K562 (cell line): ENCODE results near the gene NUTM1. TPM values are rescaled to one million over a fixed set of nuclear protein-coding genes. Genes with fewer than 3 reads are reported as not detected.

Experiments used
- ATAC-seq: fragments of 200-7000 bp; cut with Tn5 transposase; 3 replicates; pipeline ENCODE4 v1.9.1; 2020; ENCODE audit warnings: moderate library complexity
- BruUV-seq: library from RNA; stranded (reverse); fragments of 400-500 nt; replicated peaks from 2 replicates; lab custom pipeline; 2021; lab: Mats Ljungman, UMichigan
- CTCF ChIA-PET: fragments of 300-600 bp; formaldehyde crosslinking; extraction: SDS; loops from one replicate; lab custom pipeline; 2021; ENCODE audit warnings: low intra/inter-chr PET ratio; lab: Yijun Ruan, JAX
- POLR2A ChIA-PET: fragments of 300-600, 350-650 bp; sonication (Branson Sonifier 250); formaldehyde crosslinking; extraction: SDS; loops from one replicate; lab custom pipeline; 2021; ENCODE audit warnings: antibody characterized with exemption, inconsistent platforms; lab: Yijun Ruan, JAX
- DNase-seq, 4 experiments: peaks; one replicate each; pipeline versions ENCODE4 v3.0.0 to v3.0.0-alpha.2; 2011 to 2018; ENCODE audit warnings: low spot score in 3 of 4, mixed read lengths in 3 of 4; ENCODE audit errors: extremely low read depth in 1 of 4
- FAIRE-seq: peaks from 2 replicates; lab custom pipeline; 2011; peaks lifted over from hg19 to GRCh38; lab: Jason Lieb, UNC
- H2AFZ ChIP-seq: 2 replicates; pipeline ENCODE4 v1.6.0; 2011; ENCODE audit warnings: low read depth, low read length, control low read depth, inconsistent platforms
- H3K27ac ChIP-seq: fragments of 200-600 bp; 3 replicates; pipeline ENCODE4 v1.8.0; 2011; ENCODE audit warnings: low read depth, mild to moderate bottlenecking, control low read depth, inconsistent platforms, low read length, moderate library complexity, mixed read lengths; ENCODE audit errors: extremely low read depth
- H3K27me3 ChIP-seq, 2 experiments: fragments of 300-600 bp in 1 of 2; 2 replicates in 1 of 2; 3 replicates in 1 of 2; pipeline versions ENCODE4 v1.6.0 to v1.8.0; 2011; ENCODE audit warnings: inconsistent platforms in 2 of 2, low read length in 2 of 2, mild to moderate bottlenecking in 1 of 2, mixed read lengths in 1 of 2, moderate library complexity in 1 of 2; ENCODE audit not compliant: control insufficient read depth in 2 of 2, insufficient read depth in 2 of 2
- H3K36me3 ChIP-seq: fragments of 300-600 bp; 3 replicates; pipeline ENCODE4 v1.8.0; 2011; ENCODE audit warnings: mild to moderate bottlenecking, low read length, inconsistent platforms; ENCODE audit not compliant: control insufficient read depth, insufficient read depth
- H3K4me1 ChIP-seq, 2 experiments: fragments of 200-600 bp in 1 of 2; replicated peaks in 1 of 2; 2 replicates in 1 of 2; 3 replicates in 1 of 2; pipeline versions ENCODE4 v1.5.1 to v1.8.0; 2011; ENCODE audit warnings: inconsistent platforms in 2 of 2, low read length in 2 of 2, mild to moderate bottlenecking in 1 of 2, mixed read lengths in 1 of 2, moderate library complexity in 1 of 2; ENCODE audit not compliant: control insufficient read depth in 2 of 2, insufficient read depth in 2 of 2
- H3K4me2 ChIP-seq: 2 replicates; pipeline ENCODE4 v1.6.1; 2011; ENCODE audit warnings: low read length, control low read depth, inconsistent platforms, mixed read lengths; ENCODE audit not compliant: insufficient read depth
- H3K4me3 ChIP-seq: fragments of 200-600 bp; sonication (generic), shearing (Covaris generic); 2 replicates; pipeline ENCODE4 v1.5.1; 2016; ENCODE audit warnings: control low read depth, inconsistent platforms
- H3K79me2 ChIP-seq: fragments of 200-600 bp; 3 replicates; pipeline ENCODE4 v1.8.0; 2011; ENCODE audit warnings: low read length, inconsistent platforms; ENCODE audit not compliant: control insufficient read depth, insufficient read depth
- H3K9ac ChIP-seq, 2 experiments: 2 replicates each; pipeline versions ENCODE4 v1.6.0 to v1.6.1; 2011; ENCODE audit warnings: low read depth in 2 of 2, low read length in 2 of 2, control low read depth in 1 of 2, inconsistent platforms in 1 of 2, mild to moderate bottlenecking in 1 of 2, mixed read lengths in 1 of 2; ENCODE audit not compliant: insufficient read depth in 1 of 2
- H3K9me1 ChIP-seq: one replicate; pipeline ENCODE4 v1.6.0; 2011; ENCODE audit warnings: inconsistent platforms, mild to moderate bottlenecking, low read length, moderate library complexity; ENCODE audit not compliant: control insufficient read depth, insufficient read depth
- H3K9me3 ChIP-seq: replicated peaks from 2 replicates; pipeline ENCODE4 v1.5.1; 2011; ENCODE audit warnings: low read depth, low read length, inconsistent platforms; ENCODE audit not compliant: control insufficient read depth, insufficient read depth
- H4K20me1 ChIP-seq: replicated peaks from 2 replicates; pipeline ENCODE4 v1.6.1; 2011; ENCODE audit warnings: low read length, inconsistent platforms, mixed read lengths; ENCODE audit not compliant: control insufficient read depth, insufficient read depth
- BRCA1 ChIP-seq, 2 experiments: fragments of 450-650 bp in 1 of 2; sonication (generic) in 1 of 2; formaldehyde crosslinking in 1 of 2; IDR thresholded peaks; 2 replicates each; pipeline versions ENCODE4 v1.5.0 to v1.6.1; 2017 to 2020; ENCODE audit warnings: mild to moderate bottlenecking in 1 of 2, missing genetic modification reagents in 1 of 2
- BRD4 ChIP-seq: fragments of 200-600 bp; sonication (generic); IDR thresholded peaks from 2 replicates; pipeline ENCODE4 v1.6.1; 2017; ENCODE audit warnings: inconsistent platforms
- CREB1 ChIP-seq, 2 experiments: sonication (generic) in 1 of 2; formaldehyde crosslinking in 1 of 2; IDR thresholded peaks; 2 replicates each; pipeline versions ENCODE4 v1.6.1 to v1.8.0; 2012 to 2022; ENCODE audit warnings: inconsistent platforms in 1 of 2, mild to moderate bottlenecking in 1 of 2, missing genetic modification reagents in 1 of 2, moderate library complexity in 1 of 2
- CXXC5 ChIP-seq: fragments of 250-450 bp; sonication (Bioruptor Pico); IDR thresholded peaks from 2 replicates; pipeline ENCODE4 v1.8.0; 2022; ENCODE audit warnings: inconsistent platforms, mild to moderate bottlenecking, moderate library complexity
- HSF4 ChIP-seq: fragments of 250-450 bp; sonication (Bioruptor Pico); IDR thresholded peaks from 2 replicates; pipeline ENCODE4 v2.1.2; 2022; ENCODE audit warnings: mild to moderate bottlenecking, moderate library complexity, borderline replicate concordance
- POLR2B ChIP-seq: fragments of 450-650 bp; IDR thresholded peaks from 2 replicates; pipeline ENCODE4 v1.6.1; 2018; ENCODE audit warnings: low read depth; ENCODE audit not compliant: partially characterized antibody
- PRPF4 ChIP-seq: fragments of 200-400 bp; formaldehyde crosslinking; IDR thresholded peaks from one replicate; pipeline ENCODE4 v1.6.1; 2017; ENCODE audit warnings: low read length, low read depth, mild to moderate bottlenecking; ENCODE audit not compliant: insufficient read depth, poor library complexity, severe bottlenecking
- ZNF41 ChIP-seq: fragments of 250-450 bp; sonication (Bioruptor Pico); conservative IDR thresholded peaks from 2 replicates; pipeline ENCODE4 v1.4.0; 2020; ENCODE audit warnings: mild to moderate bottlenecking
- ZNF586 ChIP-seq: fragments of 450-650 bp; formaldehyde crosslinking; conservative IDR thresholded peaks from 2 replicates; pipeline ENCODE4 v1.4.0; 2020; ENCODE audit warnings: mild to moderate bottlenecking, moderate library complexity
- WGBS: fragments of 100-300 bp; shearing (Covaris generic); methylation state at CpG from one replicate; pipeline ENCODE4 v1.1.6; 2016; ENCODE audit warnings: low coverage, mixed read lengths; ENCODE audit not compliant: insufficient coverage; ENCODE audit errors: missing lambda C conversion rate; 5-methylcytosine and 5-hydroxymethylcytosine counted together
- in situ Hi-C: fragments of 300-500 bp; cut with MboI; formaldehyde crosslinking; loops from 4 replicates; pipeline ENCODE4 v1.15.0; 2018; ENCODE audit warnings: inconsistent platforms, mixed read lengths
- intact Hi-C: fragments of 100-400 bp; cut with micrococcal nuclease; formaldehyde crosslinking; loops from 2 replicates; pipeline ENCODE4 v1.14.2; 2022
- polyA plus RNA-seq, 8 experiments: library from polyadenylated mRNA; depleted of rRNA in 4 of 8; stranded (reverse) in 5 of 8; unstranded in 3 of 8; fragments of >200 nt; fragmentation: Nextera tagmentation in 2 of 8; fragmentation: Illumina TruSeq in 1 of 8; extraction: Ambion mirVana in 2 of 8; extraction: Trizol in 1 of 8; gene quantifications; 2 replicates each; pipeline versions ENCODE4 v1.2.1 to v1.2.3, GENCODE V29; 2011 to 2014; ENCODE audit warnings: inconsistent platforms in 1 of 8, missing spikeins in 1 of 8
- total RNA-seq, 7 experiments: library from RNA; depleted of rRNA in 6 of 7; stranded (reverse); fragments of >200 nt in 6 of 7; fragmentation: Illumina TruSeq in 2 of 7; extraction: Trizol in 2 of 7; gene quantifications; 2 replicates each; pipeline versions ENCODE4 v1.2.1 to v1.2.3, GENCODE V29; 2011 to 2021; ENCODE audit warnings: low replicate concordance in 1 of 7
- TF ChIP-seq, protein P1 (sequence below): fragments of 150-350 bp; conservative IDR thresholded peaks from 2 replicates; pipeline ENCODE4 v1.6.1; 2014; ENCODE audit warnings: low read length
- TF ChIP-seq, protein P2 (sequence below): fragments of 450-650 bp; IDR thresholded peaks from 2 replicates; pipeline ENCODE4 v1.6.1; 2017; ENCODE audit warnings: mild to moderate bottlenecking, moderate library complexity
- TF ChIP-seq, protein P3 (sequence below): fragments of 250-450 bp; sonication (Bioruptor Pico); IDR thresholded peaks from 2 replicates; pipeline ENCODE4 v1.4.0; 2020; ENCODE audit warnings: mild to moderate bottlenecking
- TF ChIP-seq, protein P4 (sequence below): IDR thresholded peaks from 2 replicates; pipeline ENCODE4 v1.6.1; 2011; ENCODE audit not compliant: insufficient read length; ENCODE audit errors: extremely low read depth

Gene NUTM1
- total and polyA plus RNA-seq, 9 of the 15 experiments (the other 6 are each of a cell fraction or from before 2014, with no cell fraction given), result 0.01 to 0.05 (median 0.04) TPM; not detected in 4

DNA sequence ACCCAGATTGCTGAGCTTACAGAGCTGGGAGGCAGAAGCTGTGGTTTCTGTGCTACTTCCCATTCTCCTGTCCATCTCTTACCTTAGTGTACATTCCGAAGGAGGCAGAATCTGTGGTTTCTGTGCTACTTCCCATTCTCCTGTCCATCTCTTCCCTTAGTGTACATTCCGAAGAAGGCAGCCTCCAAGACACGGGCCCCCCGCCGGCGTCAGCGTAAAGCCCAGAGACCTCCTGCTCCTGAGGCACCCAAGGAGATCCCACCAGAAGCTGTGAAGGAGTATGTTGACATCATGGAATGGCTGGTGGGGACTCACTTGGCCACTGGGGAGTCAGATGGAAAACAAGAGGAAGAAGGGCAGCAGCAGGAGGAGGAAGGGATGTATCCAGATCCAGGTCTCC is 11.2 kb downstream of the NUTM1 start (continued):
- TF ChIP-seq, protein P1, sequence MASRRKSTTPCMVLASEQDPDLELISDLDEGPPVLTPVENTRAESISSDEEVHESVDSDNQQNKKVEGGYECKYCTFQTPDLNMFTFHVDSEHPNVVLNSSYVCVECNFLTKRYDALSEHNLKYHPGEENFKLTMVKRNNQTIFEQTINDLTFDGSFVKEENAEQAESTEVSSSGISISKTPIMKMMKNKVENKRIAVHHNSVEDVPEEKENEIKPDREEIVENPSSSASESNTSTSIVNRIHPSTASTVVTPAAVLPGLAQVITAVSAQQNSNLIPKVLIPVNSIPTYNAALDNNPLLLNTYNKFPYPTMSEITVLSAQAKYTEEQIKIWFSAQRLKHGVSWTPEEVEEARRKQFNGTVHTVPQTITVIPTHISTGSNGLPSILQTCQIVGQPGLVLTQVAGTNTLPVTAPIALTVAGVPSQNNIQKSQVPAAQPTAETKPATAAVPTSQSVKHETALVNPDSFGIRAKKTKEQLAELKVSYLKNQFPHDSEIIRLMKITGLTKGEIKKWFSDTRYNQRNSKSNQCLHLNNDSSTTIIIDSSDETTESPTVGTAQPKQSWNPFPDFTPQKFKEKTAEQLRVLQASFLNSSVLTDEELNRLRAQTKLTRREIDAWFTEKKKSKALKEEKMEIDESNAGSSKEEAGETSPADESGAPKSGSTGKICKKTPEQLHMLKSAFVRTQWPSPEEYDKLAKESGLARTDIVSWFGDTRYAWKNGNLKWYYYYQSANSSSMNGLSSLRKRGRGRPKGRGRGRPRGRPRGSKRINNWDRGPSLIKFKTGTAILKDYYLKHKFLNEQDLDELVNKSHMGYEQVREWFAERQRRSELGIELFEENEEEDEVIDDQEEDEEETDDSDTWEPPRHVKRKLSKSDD, result no peak
- TF ChIP-seq, protein P2, sequence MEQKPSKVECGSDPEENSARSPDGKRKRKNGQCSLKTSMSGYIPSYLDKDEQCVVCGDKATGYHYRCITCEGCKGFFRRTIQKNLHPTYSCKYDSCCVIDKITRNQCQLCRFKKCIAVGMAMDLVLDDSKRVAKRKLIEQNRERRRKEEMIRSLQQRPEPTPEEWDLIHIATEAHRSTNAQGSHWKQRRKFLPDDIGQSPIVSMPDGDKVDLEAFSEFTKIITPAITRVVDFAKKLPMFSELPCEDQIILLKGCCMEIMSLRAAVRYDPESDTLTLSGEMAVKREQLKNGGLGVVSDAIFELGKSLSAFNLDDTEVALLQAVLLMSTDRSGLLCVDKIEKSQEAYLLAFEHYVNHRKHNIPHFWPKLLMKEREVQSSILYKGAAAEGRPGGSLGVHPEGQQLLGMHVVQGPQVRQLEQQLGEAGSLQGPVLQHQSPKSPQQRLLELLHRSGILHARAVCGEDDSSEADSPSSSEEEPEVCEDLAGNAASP, result no peak
- TF ChIP-seq CREB1 (IDR thresholded peaks at IDR 0.05) (no peak), CREB1 (CRISPR knock-in tag; IDR thresholded peaks at IDR 0.05) (no peak)
- TF ChIP-seq, all 486 proteins: peak for 0

DNA sequence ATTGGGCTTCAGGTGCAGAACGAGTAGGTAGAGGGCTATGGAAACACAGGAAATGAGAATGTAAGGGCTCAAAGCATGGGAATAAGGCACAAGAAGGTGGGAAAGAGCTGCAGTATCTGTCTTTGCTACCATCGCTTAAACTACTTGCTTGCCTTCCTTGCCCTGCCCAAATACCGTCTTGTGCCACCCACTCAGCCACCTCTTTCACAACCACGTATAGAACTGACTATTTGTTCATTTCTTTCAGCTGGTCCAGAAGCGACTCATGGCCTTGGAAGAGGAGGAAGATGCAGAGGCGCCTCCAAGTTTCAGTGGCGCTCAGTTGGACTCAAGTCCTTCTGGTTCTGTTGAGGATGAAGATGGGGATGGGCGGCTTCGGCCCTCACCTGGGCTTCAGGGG is 12.1 kb downstream of the NUTM1 start:
- Histone ChIP-seq H2AFZ (no peak overlapping the region), H3K36me3 (peaks cover 11% of the 10 kb centered on the region; the same call in 1 of the 3 replicates), H3K27me3 (peaks cover 8 to 11% of the 10 kb centered on the region in 2 experiments), H3K27ac (no peak overlapping the region), H3K4me1 (peaks cover 0 to 2% of the 10 kb centered on the region in 2 experiments; a peak in 1 of 5 replicates), H4K20me1 (no peaks in the 10 kb centered on the region), H3K9me1 (no peaks in the 10 kb centered on the region), H3K9ac (no peak overlapping the region), H3K4me2 (no peak overlapping the region), H3K79me2 (no peaks in the 10 kb centered on the region), H3K4me3 (no peak overlapping the region), H3K9me3 (no peaks in the 10 kb centered on the region)
- DNase-seq (no peak), ATAC-seq (no peak), FAIRE-seq (no peak)
- ChIA-PET CTCF (no interaction called here), POLR2A (interaction anchor here (1.1 to 2.6 kb wide), 3 partner anchors 12 to 25 kb away, joined by 4 to 10 read pairs (median 6); partner anchors contain the start of genes LPCAT4, NOP10 and NUTM1)
- intact Hi-C loops, result no loop called here
- WGBS, result 36% methylated on average over 9 of the region's 9 CpGs
- in situ Hi-C loops, result no loop called here
- no TSS peak for BruUV-seq
- TF ChIP-seq, protein P3, sequence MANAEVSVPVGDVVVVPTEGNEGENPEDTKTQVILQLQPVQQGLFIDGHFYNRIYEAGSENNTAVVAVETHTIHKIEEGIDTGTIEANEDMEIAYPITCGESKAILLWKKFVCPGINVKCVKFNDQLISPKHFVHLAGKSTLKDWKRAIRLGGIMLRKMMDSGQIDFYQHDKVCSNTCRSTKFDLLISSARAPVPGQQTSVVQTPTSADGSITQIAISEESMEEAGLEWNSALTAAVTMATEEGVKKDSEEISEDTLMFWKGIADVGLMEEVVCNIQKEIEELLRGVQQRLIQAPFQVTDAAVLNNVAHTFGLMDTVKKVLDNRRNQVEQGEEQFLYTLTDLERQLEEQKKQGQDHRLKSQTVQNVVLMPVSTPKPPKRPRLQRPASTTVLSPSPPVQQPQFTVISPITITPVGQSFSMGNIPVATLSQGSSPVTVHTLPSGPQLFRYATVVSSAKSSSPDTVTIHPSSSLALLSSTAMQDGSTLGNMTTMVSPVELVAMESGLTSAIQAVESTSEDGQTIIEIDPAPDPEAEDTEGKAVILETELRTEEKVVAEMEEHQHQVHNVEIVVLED (CRISPR knock-in tag), result no peak
- TF ChIP-seq ZNF41 (CRISPR knock-in tag), result no peak
- TF ChIP-seq PRPF4, result no peak
- no peak for TF ChIP-seq HSF4
- TF ChIP-seq, protein P4, sequence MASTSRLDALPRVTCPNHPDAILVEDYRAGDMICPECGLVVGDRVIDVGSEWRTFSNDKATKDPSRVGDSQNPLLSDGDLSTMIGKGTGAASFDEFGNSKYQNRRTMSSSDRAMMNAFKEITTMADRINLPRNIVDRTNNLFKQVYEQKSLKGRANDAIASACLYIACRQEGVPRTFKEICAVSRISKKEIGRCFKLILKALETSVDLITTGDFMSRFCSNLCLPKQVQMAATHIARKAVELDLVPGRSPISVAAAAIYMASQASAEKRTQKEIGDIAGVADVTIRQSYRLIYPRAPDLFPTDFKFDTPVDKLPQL, result no peak
- no peak for TF ChIP-seq CXXC5 (CRISPR knock-in tag)
- TF ChIP-seq POLR2B, result no peak
- no peak for TF ChIP-seq BRCA1 (IDR thresholded peaks at IDR 0.05)
- no peak for TF ChIP-seq BRCA1 (CRISPR knock-in tag; IDR thresholded peaks at IDR 0.05)
- no peak for TF ChIP-seq BRD4
- TF ChIP-seq ZNF586 (CRISPR knock-in tag), result no peak
